ENCODE results near the gene RER1.
A peak's percentile ranks its signal among the peaks of the same experiment; 100 is the strongest.

The RER1 gene

DNA sequence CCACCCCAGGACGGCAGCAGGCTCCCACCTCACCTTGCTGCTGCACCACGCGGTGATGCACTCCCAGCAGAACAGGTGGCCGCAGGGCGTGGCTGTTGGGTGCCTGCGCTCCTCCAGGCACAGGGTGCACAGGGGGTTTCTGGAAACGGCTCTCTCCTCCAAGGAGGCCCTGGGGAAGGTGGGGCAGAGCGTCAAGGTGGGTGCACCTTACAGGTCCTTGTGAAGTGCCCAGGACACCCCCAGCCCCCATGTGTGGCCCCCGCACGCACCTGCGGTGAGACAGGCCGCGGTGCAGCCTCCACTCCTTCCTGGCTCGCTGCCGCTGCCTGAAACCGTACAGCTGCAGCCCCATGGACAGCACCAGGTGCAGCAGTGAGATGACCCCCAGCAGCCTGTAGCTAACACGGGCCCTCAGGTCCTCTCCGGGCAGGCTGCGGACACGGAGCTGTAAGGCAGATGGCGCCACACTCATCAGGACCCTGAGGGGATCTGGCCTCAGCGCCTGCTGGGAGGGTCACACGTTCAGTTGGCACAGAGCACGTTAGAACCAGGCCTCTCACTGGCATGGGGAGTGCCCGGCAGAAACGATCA lies 14.9 kb downstream of the RER1 start:
- no peak for DNase-seq (ENCODE audit: low read depth)
- TF ChIP-seq, protein P1, sequence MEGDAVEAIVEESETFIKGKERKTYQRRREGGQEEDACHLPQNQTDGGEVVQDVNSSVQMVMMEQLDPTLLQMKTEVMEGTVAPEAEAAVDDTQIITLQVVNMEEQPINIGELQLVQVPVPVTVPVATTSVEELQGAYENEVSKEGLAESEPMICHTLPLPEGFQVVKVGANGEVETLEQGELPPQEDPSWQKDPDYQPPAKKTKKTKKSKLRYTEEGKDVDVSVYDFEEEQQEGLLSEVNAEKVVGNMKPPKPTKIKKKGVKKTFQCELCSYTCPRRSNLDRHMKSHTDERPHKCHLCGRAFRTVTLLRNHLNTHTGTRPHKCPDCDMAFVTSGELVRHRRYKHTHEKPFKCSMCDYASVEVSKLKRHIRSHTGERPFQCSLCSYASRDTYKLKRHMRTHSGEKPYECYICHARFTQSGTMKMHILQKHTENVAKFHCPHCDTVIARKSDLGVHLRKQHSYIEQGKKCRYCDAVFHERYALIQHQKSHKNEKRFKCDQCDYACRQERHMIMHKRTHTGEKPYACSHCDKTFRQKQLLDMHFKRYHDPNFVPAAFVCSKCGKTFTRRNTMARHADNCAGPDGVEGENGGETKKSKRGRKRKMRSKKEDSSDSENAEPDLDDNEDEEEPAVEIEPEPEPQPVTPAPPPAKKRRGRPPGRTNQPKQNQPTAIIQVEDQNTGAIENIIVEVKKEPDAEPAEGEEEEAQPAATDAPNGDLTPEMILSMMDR (conservative IDR thresholded peaks at IDR 0.05; ENCODE audit: low read depth, low read length), result peak; percentile 6
- H3K4me3 ChIP-seq (ENCODE audit: low read length), result no peak overlapping the region

DNA sequence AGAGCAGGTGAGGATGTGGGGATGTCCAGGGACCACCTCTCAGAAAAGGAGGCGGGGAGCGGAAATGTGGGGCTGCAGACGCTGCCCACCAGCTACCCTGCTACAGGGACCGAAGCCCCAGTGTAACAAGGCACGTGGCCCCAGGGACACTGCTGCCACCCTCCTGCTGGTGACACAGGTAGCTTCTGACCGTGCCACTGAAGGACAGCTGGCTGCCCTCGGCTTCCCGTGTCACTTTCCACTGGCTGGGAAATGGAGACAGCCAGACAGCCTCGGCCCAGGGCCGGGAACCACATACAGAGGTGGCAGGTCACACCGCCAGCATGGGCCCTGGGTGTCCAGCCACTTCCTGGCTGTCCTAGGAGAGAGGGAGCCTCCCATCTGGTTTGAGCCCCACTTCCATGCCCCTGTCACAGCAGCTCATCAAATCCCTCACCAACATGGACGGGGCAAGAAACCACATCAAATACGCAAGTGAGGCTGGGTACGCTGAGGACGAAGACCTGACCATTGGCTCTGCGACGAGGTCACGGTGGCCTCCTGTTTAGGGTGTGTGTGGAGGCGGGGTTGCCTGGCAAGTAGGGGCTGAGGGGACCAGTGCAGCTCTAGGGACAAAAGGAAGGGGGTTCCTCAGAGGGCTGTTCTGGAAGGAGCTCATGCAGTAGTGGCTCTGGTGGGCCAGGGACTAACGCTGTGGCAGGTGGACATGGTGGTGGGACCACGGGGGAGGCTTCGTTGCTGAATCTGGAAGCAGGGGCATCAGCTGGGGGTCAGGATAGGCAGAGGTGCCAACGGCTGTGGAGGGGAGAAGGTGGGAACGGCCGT lies 15.7 kb downstream of the RER1 start:
- TF ChIP-seq, protein P1 (conservative IDR thresholded peaks at IDR 0.05; ENCODE audit: low read depth, low read length), result no peak
- H3K4me3 ChIP-seq (ENCODE audit: low read length), result no peak overlapping the region
- no peak for DNase-seq (ENCODE audit: low read depth)

DNA sequence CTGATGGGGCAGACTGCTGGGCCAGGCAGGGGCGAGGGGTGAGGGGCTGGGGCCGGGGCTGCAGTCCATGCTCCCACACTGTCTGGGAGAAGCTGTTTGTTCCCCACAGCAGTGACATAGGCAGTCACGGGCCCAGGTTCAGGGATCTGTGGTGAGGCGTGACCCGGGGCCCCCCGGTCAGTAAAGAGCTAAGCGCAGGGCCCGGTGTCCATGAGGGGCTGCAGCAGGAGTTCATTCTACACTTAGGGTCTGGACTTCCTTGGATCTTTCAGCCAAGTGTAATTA lies 16.3 kb downstream of the RER1 start:
- TF ChIP-seq, protein P1 (conservative IDR thresholded peaks at IDR 0.05; ENCODE audit: low read depth, low read length), result no peak
- DNase-seq (ENCODE audit: low read depth), result no peak
- no peak overlapping the region for H3K4me3 ChIP-seq (ENCODE audit: low read length)

DNA sequence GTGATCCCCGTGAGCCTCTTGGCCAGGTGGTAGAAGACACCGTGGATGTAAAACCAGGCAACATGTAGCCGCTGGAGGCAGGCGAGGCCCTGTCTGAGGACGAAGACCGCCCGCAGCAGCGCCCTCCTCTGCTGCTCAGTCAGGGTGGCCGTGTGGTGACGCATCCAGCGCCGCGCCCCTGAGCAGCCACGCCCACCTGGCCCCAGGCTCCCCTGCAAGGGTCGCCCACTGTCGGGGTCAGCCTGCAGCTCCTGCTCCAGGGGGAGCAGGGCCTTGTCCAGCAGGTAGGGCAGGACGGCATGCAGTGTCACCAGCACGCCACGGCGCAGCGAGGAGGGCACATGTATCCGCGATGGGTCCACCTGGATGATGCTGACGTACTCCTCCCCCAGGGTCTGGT lies 16.8 kb downstream of the RER1 start:
- no peak overlapping the region for H3K4me3 ChIP-seq (ENCODE audit: low read length)
- DNase-seq (ENCODE audit: low read depth), result no peak
- TF ChIP-seq, protein P1 (conservative IDR thresholded peaks at IDR 0.05; ENCODE audit: low read depth, low read length), result no peak

DNA sequence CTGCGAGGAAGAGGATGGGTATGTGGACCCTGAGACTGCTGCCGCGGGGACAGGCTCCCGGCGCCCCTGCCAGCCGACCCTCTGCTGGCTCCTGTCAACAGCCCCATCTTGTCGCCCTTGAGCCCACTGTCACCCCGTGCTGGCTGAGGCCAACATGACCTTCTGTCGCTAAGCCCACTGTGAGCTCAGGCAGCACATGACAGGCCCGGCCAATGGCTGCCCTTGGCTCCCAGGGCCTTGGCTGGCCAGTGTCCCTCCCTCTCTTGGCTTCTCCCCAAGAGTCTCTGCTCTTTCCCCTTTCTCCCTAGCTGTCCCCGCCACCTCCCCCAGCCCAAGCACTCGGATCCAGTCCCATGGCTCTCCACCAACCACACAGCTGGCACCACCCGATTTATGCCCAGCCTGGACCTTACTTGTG lies 17.2 kb downstream of the RER1 start:
- TF ChIP-seq, protein P1 (conservative IDR thresholded peaks at IDR 0.05; ENCODE audit: low read depth, low read length), result no peak
- H3K4me3 ChIP-seq (ENCODE audit: low read length), result no peak overlapping the region
- DNase-seq (ENCODE audit: low read depth), result no peak

DNA sequence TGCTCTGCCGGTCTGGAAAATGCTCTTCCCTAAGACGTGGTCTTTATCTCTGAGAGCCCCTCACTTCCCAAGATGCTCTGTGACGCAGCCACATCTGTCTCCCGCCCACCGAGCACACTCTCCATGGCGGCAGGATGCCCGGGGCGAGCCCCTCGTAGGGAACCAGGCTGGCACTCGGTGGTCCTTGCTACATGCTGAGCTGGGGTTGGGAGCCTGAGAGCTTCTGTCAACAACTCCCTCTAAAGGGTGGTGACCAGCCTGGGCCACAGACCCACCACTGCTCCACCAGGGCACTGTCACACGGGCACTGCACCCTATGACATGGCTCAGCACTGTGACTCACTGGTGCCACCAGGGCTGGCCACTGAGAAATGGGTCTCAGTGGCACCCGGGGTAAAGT lies 18.1 kb downstream of the RER1 start:
- TF ChIP-seq, protein P1 (conservative IDR thresholded peaks at IDR 0.05; ENCODE audit: low read depth, low read length), result no peak
- no peak overlapping the region for H3K4me3 ChIP-seq (ENCODE audit: low read length)
- no peak for DNase-seq (ENCODE audit: low read depth)

DNA sequence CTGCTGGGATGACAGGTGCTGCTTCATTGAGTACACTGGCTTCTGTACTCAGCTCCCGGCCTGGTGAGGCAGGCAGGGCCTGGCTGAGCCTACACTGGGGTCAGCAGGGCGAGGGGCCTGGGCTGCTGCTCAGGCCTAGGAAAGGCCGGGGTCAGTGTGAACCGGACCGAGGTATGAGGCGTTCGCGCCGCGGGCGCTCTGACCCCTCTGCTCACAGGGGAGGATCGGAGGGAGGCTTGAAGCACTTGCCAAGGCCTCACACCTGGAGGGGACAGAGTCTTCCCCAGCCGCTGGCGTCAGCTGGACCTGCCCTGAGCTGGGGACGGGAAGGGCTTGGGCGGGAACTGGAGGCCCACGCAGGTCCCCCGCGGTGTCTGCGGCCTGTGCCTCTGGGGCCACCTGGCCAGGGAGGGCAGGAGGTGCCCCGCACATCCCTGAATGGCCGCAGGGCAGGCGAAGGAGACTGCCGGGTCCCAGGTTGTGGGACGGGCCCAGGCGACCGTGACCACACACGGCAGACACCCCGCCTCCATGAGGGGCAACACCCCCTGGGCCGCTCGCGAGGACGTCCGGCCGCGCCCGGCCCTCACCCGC lies 20.3 kb downstream of the RER1 start:
- H3K4me3 ChIP-seq (ENCODE audit: low read length), result peak overlapping the region; percentile 84
- TF ChIP-seq, protein P1 (conservative IDR thresholded peaks at IDR 0.05; ENCODE audit: low read depth, low read length), result no peak
- DNase-seq (ENCODE audit: low read depth), result no peak
